Measurements from ENCODE around the gene SDHA. TPM values are rescaled to one million over a fixed set of nuclear protein-coding genes. Genes with fewer than 3 reads are reported as not detected.
"Not testable (repeated sequence)": the region's sequence is repeated elsewhere in the genome, so short reads cannot be mapped to it uniquely, and the experiment has no call there.

SDHA gene
- total RNA-seq, 2 donors from 2014 or later, result 242 to 366 TPM

DNA sequence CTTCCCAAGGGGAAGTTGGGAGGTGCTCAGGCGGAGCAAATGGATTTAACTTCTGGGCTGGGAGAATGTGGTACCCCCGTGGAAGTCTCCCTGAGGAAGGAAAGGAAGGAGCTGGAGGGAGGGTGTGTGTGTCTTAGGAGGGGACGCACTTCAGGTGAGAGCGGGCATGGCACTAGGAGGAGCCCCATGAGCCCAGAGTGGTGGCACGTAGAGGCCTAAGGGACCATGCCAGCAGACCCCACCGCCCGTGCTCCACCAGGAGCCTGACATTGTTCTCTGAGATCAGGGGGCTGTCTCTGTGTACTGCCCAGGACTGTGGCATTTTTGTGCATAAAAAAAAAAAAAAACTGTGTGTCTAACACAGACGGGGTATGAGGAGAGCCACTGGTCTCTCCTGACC, 84.8 kb downstream of the SDHA start:
- Histone ChIP-seq H3K27me3 (no peaks in the 10 kb centered on the region), H3K27ac (no peak overlapping the region), H3K4me3 (no peak overlapping the region), H3K36me3 (peaks cover 18% of the 10 kb centered on the region), H3K4me1 (no peaks in the 10 kb centered on the region), H3K9me3 (no peaks in the 10 kb centered on the region)
- DNase-seq (ENCODE audit: low spot score), result no peak
- TF ChIP-seq CTCF (IDR thresholded peaks at IDR 0.05), result no peak

- H3K4me3 ChIP-seq; H3K27ac ChIP-seq; H3K27me3 ChIP-seq; DNase-seq (ENCODE audit: low spot score); H3K9me3 ChIP-seq; H3K4me1 ChIP-seq: not testable (repeated sequence)
- H3K36me3 ChIP-seq, result peaks cover 24% of the 10 kb centered on the region
These were observed 85.6 kb downstream of the SDHA start for GRCh38 chr5:303741-304140.

DNA sequence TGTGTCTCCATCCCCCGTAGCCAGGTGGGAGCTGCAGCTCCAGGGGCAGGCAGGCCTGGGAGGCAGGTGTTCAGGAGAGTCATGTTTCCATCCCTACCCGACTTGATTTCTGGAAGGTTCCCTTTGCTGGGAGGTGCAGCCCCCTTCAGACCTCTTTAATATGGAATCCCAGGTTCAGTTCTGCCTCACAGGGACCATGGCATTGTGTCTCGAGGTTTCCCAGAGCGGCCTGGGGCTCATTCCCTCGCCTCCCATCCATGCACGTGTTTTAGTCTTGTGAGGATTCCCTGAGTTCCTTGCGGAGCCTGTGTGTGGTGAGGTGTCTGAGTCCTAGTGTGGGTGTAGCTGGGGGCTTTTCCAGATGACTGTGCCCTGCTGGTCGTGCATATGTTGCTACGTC, 86.9 kb downstream of the SDHA start:
- peaks cover 25% of the 10 kb centered on the region for H3K36me3 ChIP-seq

DNA sequence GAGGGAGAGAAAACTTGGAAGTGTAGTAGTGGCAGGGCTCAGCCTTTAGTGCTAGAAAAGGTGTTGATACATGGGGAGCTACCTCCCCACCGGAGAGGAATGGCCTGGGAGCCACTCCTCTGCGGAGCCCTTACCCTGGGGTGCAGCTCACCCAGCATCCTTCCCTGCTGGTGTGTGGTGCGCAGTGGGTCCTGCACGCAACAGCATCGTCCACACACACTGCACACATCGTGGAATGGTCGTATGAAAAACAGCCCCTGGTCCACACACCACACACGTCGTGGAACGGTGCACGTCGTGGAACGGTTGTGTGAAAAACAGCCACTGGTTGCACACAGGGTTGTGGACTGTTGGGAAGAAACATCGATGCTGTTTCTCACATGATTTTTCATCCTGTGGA, 87.3 kb downstream of the SDHA start:
- no peak overlapping the region for H3K4me3 ChIP-seq
- H3K9me3 ChIP-seq, result no peaks in the 10 kb centered on the region
- no peak for DNase-seq (ENCODE audit: low spot score)
- no peaks in the 10 kb centered on the region for H3K27me3 ChIP-seq
- H3K36me3 ChIP-seq, result peaks cover 25% of the 10 kb centered on the region
- H3K4me1 ChIP-seq, result no peaks in the 10 kb centered on the region
- TF ChIP-seq CTCF (IDR thresholded peaks at IDR 0.05), result no peak
- H3K27ac ChIP-seq, result no peak overlapping the region

More for the DNA sequence above, 86.9 kb downstream of the SDHA start:
- Histone ChIP-seq H3K4me3 (no peak overlapping the region), H3K9me3 (no peaks in the 10 kb centered on the region), H3K4me1 (no peaks in the 10 kb centered on the region), H3K27ac (no peak overlapping the region), H3K27me3 (no peaks in the 10 kb centered on the region)
- no peak for DNase-seq (ENCODE audit: low spot score)
- no peak for TF ChIP-seq CTCF (IDR thresholded peaks at IDR 0.05)

- H3K9me3 ChIP-seq, result no peaks in the 10 kb centered on the region
- no peak overlapping the region for H3K4me3 ChIP-seq
- no peak overlapping the region for H3K27ac ChIP-seq
- DNase-seq (ENCODE audit: low spot score), result no peak
- H3K36me3 ChIP-seq, result peaks cover 30% of the 10 kb centered on the region
- no peaks in the 10 kb centered on the region for H3K4me1 ChIP-seq
- no peaks in the 10 kb centered on the region for H3K27me3 ChIP-seq
- TF ChIP-seq CTCF (IDR thresholded peaks at IDR 0.05), result no peak
These were observed 88.1 kb downstream of the SDHA start for GRCh38 chr5:306011-306805.

Other genes with a start within 250 kb of the SDHA start
- under 1 TPM; 0.08 to 0.48 TPM for gene PLEKHG4B, start 126.2 kb upstream of the SDHA start, total RNA-seq
- 10 to 100 TPM in 1 of 2 donors, 1 to 10 TPM in 1; 7.7 to 51.0 TPM for gene LRRC14B, start 26.8 kb upstream of the SDHA start, total RNA-seq
- 1 to 10 TPM; 5.6 to 7.1 TPM for gene CCDC127, start 167 bp upstream of the SDHA start, total RNA-seq
- gene PDCD6, start 53.3 kb downstream of the SDHA start, total RNA-seq, result 10 to 100 TPM; 38.1 to 46.1 TPM
- gene AHRR, start 103.4 kb downstream of the SDHA start, total RNA-seq, result under 1 TPM; 0.12 to 0.30 TPM
- gene EXOC3, start 224.9 kb downstream of the SDHA start, total RNA-seq, result 10 to 100 TPM; 34.7 to 40.7 TPM